LNCAP (cell line): ENCODE measurements around the gene SYF2.

ENCODE experiments used
- CTCF ChIP-seq: fragments of 450-650 bp; IDR thresholded peaks from 2 replicates; pipeline ENCODE4 v1.5.1; 2017; ENCODE audit warnings: mild to moderate bottlenecking

Gene SYF2

GRCh38 chr1:25174730-25175612 lies 57.3 kb downstream of the SYF2 start:
- no peak for TF ChIP-seq CTCF

- no peak for TF ChIP-seq CTCF
Observed at GRCh38 chr1:25174363-25174729, 58.0 kb downstream of the SYF2 start.

GRCh38 chr1:25173809-25174340 lies 58.4 kb downstream of the SYF2 start:
- TF ChIP-seq CTCF: no peak
